HEK293 (cell line): ENCODE results near the gene CASP7.

Source experiments
- CTCF ChIA-PET: fragments of 350-600 bp; formaldehyde crosslinking; extraction: SDS; loops from one replicate; lab custom pipeline; 2021; ENCODE audit warnings: antibody characterized with exemption; lab: Yijun Ruan, JAX
- POLR2A ChIA-PET: fragments of 300-600 bp; formaldehyde crosslinking; extraction: SDS; loops from one replicate; lab custom pipeline; 2020; ENCODE audit warnings: antibody characterized with exemption, inconsistent platforms; lab: Yijun Ruan, JAX
- H3K27ac ChIP-seq: fragments of 200-500 bp; sonication (Bioruptor generic); 2 replicates; pipeline ENCODE4 v1.5.1; 2014; ENCODE audit warnings: low read depth, low read length, control low read depth, inconsistent platforms; ENCODE audit errors: extremely low read depth
- H3K36me3 ChIP-seq, 2 experiments: fragments of 200-500 bp in 1 of 2; sonication (Bioruptor generic) in 1 of 2; 1 replicate in 1 of 2; 2 replicates in 1 of 2; pipeline ENCODE4 v1.5.1; 2014 to 2017; ENCODE audit warnings: inconsistent platforms in 2 of 2, low read length in 2 of 2; ENCODE audit not compliant: control insufficient read depth in 2 of 2, insufficient read depth in 1 of 2
- H3K4me1 ChIP-seq: fragments of 200-500 bp; sonication (Bioruptor generic); 2 replicates; pipeline ENCODE4 v1.5.1; 2014; ENCODE audit warnings: mild to moderate bottlenecking, low read length, inconsistent platforms; ENCODE audit not compliant: control insufficient read depth, insufficient read depth
- H3K4me3 ChIP-seq: 2 replicates; pipeline ENCODE4 v1.5.1; 2011; ENCODE audit warnings: low read depth, mild to moderate bottlenecking, control low read depth, low read length, moderate library complexity
- H3K9me3 ChIP-seq: fragments of 200-500 bp; sonication (Bioruptor generic); 2 replicates; pipeline ENCODE4 v1.5.1; 2014; ENCODE audit warnings: low read depth, low read length, inconsistent platforms; ENCODE audit not compliant: control insufficient read depth, insufficient read depth
- BCL11A ChIP-seq: fragments of 450-650 bp; formaldehyde crosslinking; IDR thresholded peaks from 2 replicates; pipeline ENCODE4 v1.5.1; 2016; ENCODE audit warnings: low read depth, missing biosample characterization, missing genetic modification characterization
- GLIS1 ChIP-seq: fragments of 450-650 bp; formaldehyde crosslinking; IDR thresholded peaks from 2 replicates; pipeline ENCODE4 v1.5.1; 2016; ENCODE audit warnings: missing biosample characterization, missing genetic modification characterization
- HOXA7 ChIP-seq: sonication (generic); formaldehyde crosslinking; IDR thresholded peaks from 2 replicates; pipeline ENCODE4 v1.8.1; 2022; ENCODE audit warnings: missing genetic modification reagents, borderline replicate concordance
- HOXD13 ChIP-seq: sonication (generic); formaldehyde crosslinking; IDR thresholded peaks from 2 replicates; pipeline ENCODE4 v1.8.0; 2022; ENCODE audit warnings: missing genetic modification reagents, borderline replicate concordance
- IKZF3 ChIP-seq: fragments of 450-650 bp; IDR thresholded peaks from 2 replicates; pipeline ENCODE4 v1.5.0; 2018; ENCODE audit warnings: missing biosample characterization, mild to moderate bottlenecking, missing genetic modification characterization, moderate library complexity
- KLF16 ChIP-seq: fragments of 450-650 bp; formaldehyde crosslinking; IDR thresholded peaks from 2 replicates; pipeline ENCODE4 v1.5.1; 2017; ENCODE audit warnings: missing biosample characterization, missing genetic modification characterization
- MYNN ChIP-seq: fragments of 450-650 bp; formaldehyde crosslinking; IDR thresholded peaks from 2 replicates; pipeline ENCODE4 v1.5.1; 2016; ENCODE audit warnings: missing biosample characterization, missing genetic modification characterization, borderline replicate concordance
- OSR2 ChIP-seq: fragments of 450-650 bp; formaldehyde crosslinking; IDR thresholded peaks from 2 replicates; pipeline ENCODE4 v1.5.1; 2016; ENCODE audit warnings: missing biosample characterization, missing genetic modification characterization
- OVOL3 ChIP-seq: fragments of 450-650 bp; formaldehyde crosslinking; IDR thresholded peaks from 2 replicates; pipeline ENCODE4 v1.5.1; 2016; ENCODE audit warnings: missing biosample characterization, missing genetic modification characterization
- PBX3 ChIP-seq: sonication (generic); formaldehyde crosslinking; IDR thresholded peaks from 2 replicates; pipeline ENCODE4 v1.8.1; 2022; ENCODE audit warnings: mild to moderate bottlenecking, moderate library complexity, missing genetic modification reagents
- SP3 ChIP-seq: fragments of 450-650 bp; formaldehyde crosslinking; IDR thresholded peaks from 2 replicates; pipeline ENCODE4 v1.5.1; 2016; ENCODE audit warnings: missing biosample characterization, missing genetic modification characterization
- YY1 ChIP-seq: fragments of 450-650 bp; formaldehyde crosslinking; IDR thresholded peaks from 2 replicates; pipeline ENCODE4 v1.5.1; 2018; ENCODE audit warnings: missing biosample characterization, missing genetic modification characterization
- ZBTB21 ChIP-seq: fragments of 450-650 bp; formaldehyde crosslinking; IDR thresholded peaks from 2 replicates; pipeline ENCODE4 v1.5.1; 2017; ENCODE audit warnings: missing biosample characterization, missing genetic modification characterization
- ZFP41 ChIP-seq: fragments of 450-650 bp; formaldehyde crosslinking; IDR thresholded peaks from 2 replicates; pipeline ENCODE4 v1.5.1; 2016; ENCODE audit warnings: missing biosample characterization, missing genetic modification characterization, borderline replicate concordance
- ZFP69B ChIP-seq: fragments of 450-650 bp; formaldehyde crosslinking; IDR thresholded peaks from 2 replicates; pipeline ENCODE4 v1.5.1; 2016; ENCODE audit warnings: missing biosample characterization, missing genetic modification characterization
- ZNF174 ChIP-seq: fragments of 450-650 bp; formaldehyde crosslinking; IDR thresholded peaks from 2 replicates; pipeline ENCODE4 v1.5.0; 2017; ENCODE audit warnings: missing biosample characterization, mild to moderate bottlenecking, missing genetic modification characterization
- ZNF18 ChIP-seq: fragments of 450-650 bp; formaldehyde crosslinking; IDR thresholded peaks from 2 replicates; pipeline ENCODE4 v1.5.1; 2016; ENCODE audit warnings: missing biosample characterization, missing genetic modification characterization
- ZNF214 ChIP-seq: fragments of 450-650 bp; formaldehyde crosslinking; IDR thresholded peaks from 2 replicates; pipeline ENCODE4 v1.5.1; 2017; ENCODE audit warnings: missing biosample characterization, mild to moderate bottlenecking, missing genetic modification characterization, borderline replicate concordance
- ZNF280D ChIP-seq: fragments of 450-650 bp; formaldehyde crosslinking; IDR thresholded peaks from 2 replicates; pipeline ENCODE4 v1.5.1; 2016; ENCODE audit warnings: missing biosample characterization, missing genetic modification characterization
- ZNF391 ChIP-seq: fragments of 450-650 bp; formaldehyde crosslinking; IDR thresholded peaks from 2 replicates; pipeline ENCODE4 v1.5.1; 2016; ENCODE audit warnings: low read depth, missing biosample characterization, missing genetic modification characterization, borderline replicate concordance
- ZNF513 ChIP-seq: fragments of 450-650 bp; IDR thresholded peaks from 2 replicates; pipeline ENCODE4 v1.5.1; 2018; ENCODE audit warnings: missing biosample characterization, missing genetic modification characterization
- ZNF658 ChIP-seq: fragments of 450-650 bp; formaldehyde crosslinking; IDR thresholded peaks from 2 replicates; pipeline ENCODE4; 2016; ENCODE audit warnings: missing biosample characterization, missing genetic modification characterization
- ZNF701 ChIP-seq: fragments of 450-650 bp; formaldehyde crosslinking; IDR thresholded peaks from 2 replicates; pipeline ENCODE4 v1.5.1; 2016; ENCODE audit warnings: missing biosample characterization, missing genetic modification characterization
- ZNF776 ChIP-seq: fragments of 450-650 bp; formaldehyde crosslinking; IDR thresholded peaks from 2 replicates; pipeline ENCODE4 v1.5.0; 2017; ENCODE audit warnings: missing biosample characterization, missing genetic modification characterization, borderline replicate concordance
- ZSCAN18 ChIP-seq: fragments of 450-650 bp; formaldehyde crosslinking; IDR thresholded peaks from 2 replicates; pipeline ENCODE4 v1.5.1; 2016; ENCODE audit warnings: missing biosample characterization, missing genetic modification characterization
- ZSCAN23 ChIP-seq: fragments of 450-650 bp; formaldehyde crosslinking; IDR thresholded peaks from 2 replicates; pipeline ENCODE4 v1.5.1; 2016; ENCODE audit warnings: missing biosample characterization, missing genetic modification characterization

CASP7 gene

GRCh38 chr10:113736576-113736975 is 56.9 kb downstream of the CASP7 start:
- no peak overlapping the region for H3K27ac ChIP-seq
- H3K9me3 ChIP-seq = no peaks in the 10 kb centered on the region
- CTCF ChIA-PET = interaction anchor here (0.6 to 0.7 kb wide), 2 partner anchors 15 to 544 kb away, joined by 3 read pairs; partner anchors contain the start of gene PLEKHS1
- H3K4me3 ChIP-seq = no peak overlapping the region
- no peaks in the 10 kb centered on the region for H3K4me1 ChIP-seq
- TF ChIP-seq ZSCAN23 (tag by site-specific recombination) (no peak), PBX3 (CRISPR knock-in tag) (no peak), ZNF18 (tag by site-specific recombination) (no peak), ZNF280D (tag by site-specific recombination) (no peak), ZSCAN18 (tag by site-specific recombination) (no peak), ZNF214 (tag by site-specific recombination) (no peak), IKZF3 (tag by site-specific recombination) (no peak), KLF16 (tag by site-specific recombination) (no peak), MYNN (tag by site-specific recombination) (no peak)
- POLR2A ChIA-PET = no interaction called here
- H3K36me3 ChIP-seq = no peaks in the 10 kb centered on the region

GRCh38 chr10:113739031-113739430 is 59.3 kb downstream of the CASP7 start:
- Histone ChIP-seq H3K4me3 (no peak overlapping the region), H3K4me1 (no peaks in the 10 kb centered on the region)
- ChIA-PET CTCF (no interaction called here), POLR2A (no interaction called here)
- TF ChIP-seq ZFP69B (tag by site-specific recombination) (no peak), HOXA7 (CRISPR knock-in tag) (no peak), YY1 (no peak), HOXD13 (CRISPR knock-in tag) (no peak), ZNF391 (tag by site-specific recombination) (no peak), ZNF513 (no peak), BCL11A (no peak), GLIS1 (no peak), MYNN (tag by site-specific recombination) (no peak), ZNF776 (tag by site-specific recombination) (no peak), ZFP41 (no peak), ZBTB21 (tag by site-specific recombination) (no peak), SP3 (tag by site-specific recombination) (no peak), ZNF174 (no peak), OVOL3 (no peak), OSR2 (tag by site-specific recombination) (no peak), ZNF701 (tag by site-specific recombination) (no peak), IKZF3 (tag by site-specific recombination) (no peak), ZNF658 (tag by site-specific recombination) (no peak)
- TF ChIP-seq, all 188 proteins: peak for 0
- Histone ChIP-seq H3K36me3 (no peaks in the 10 kb centered on the region), H3K9me3 (no peaks in the 10 kb centered on the region), H3K27ac (no peak overlapping the region)
